ENCODE results near the gene ZDHHC13. TPM values are rescaled to one million over a fixed set of nuclear protein-coding genes. Genes with fewer than 3 reads are reported as not detected.

ZDHHC13 gene
- total RNA-seq, 1 experiment from 2014 or later: 22.4 TPM

- Mint-ChIP-seq H3K36me3 (ENCODE audit: insufficient read depth, unreplicated experiment) (peaks cover 12% of the 10 kb centered on the region), H3K4me1 (ENCODE audit: low read depth, unreplicated experiment) (peaks cover 13% of the 10 kb centered on the region), H3K4me3 (ENCODE audit: low read depth, unreplicated experiment) (no peak overlapping the region), H3K27me3 (ENCODE audit: unreplicated experiment) (no peaks in the 10 kb centered on the region), H3K27ac (ENCODE audit: unreplicated experiment) (no peak overlapping the region), H3K9me3 (ENCODE audit: low read depth, unreplicated experiment) (no peaks in the 10 kb centered on the region)
- CTCF ChIA-PET: no interaction called here
- intact Hi-C loops (cut with micrococcal nuclease; ENCODE audit: unreplicated experiment): loop anchor here (10.0 kb wide), 1 partner anchor 90 kb away; no protein-coding TSS in a partner anchor
- no TSS peak for BruUV-seq (replicated peaks)
- TF ChIP-seq CTCF (IDR thresholded peaks at IDR 0.05; ENCODE audit: unreplicated experiment): no peak
- DNase-seq: no peak
Observed at GRCh38 chr11:19164881-19165280, 47.9 kb downstream of the ZDHHC13 start.

GRCh38 chr11:19168090-19168489 is 51.1 kb downstream of the ZDHHC13 start:
- peaks cover 15% of the 10 kb centered on the region for H3K36me3 Mint-ChIP-seq (ENCODE audit: insufficient read depth, unreplicated experiment)
- BruUV-seq (replicated peaks): no TSS peak
- H3K4me1 Mint-ChIP-seq (ENCODE audit: low read depth, unreplicated experiment): peaks cover under 1% of the 10 kb centered on the region
- intact Hi-C loops (cut with micrococcal nuclease; ENCODE audit: unreplicated experiment): loop anchor here (10.0 kb wide), 1 partner anchor 93 kb away; no protein-coding TSS in a partner anchor
- no peak overlapping the region for H3K27ac Mint-ChIP-seq (ENCODE audit: unreplicated experiment)
- CTCF ChIA-PET: no interaction called here
- no peaks in the 10 kb centered on the region for H3K27me3 Mint-ChIP-seq (ENCODE audit: unreplicated experiment)
- H3K9me3 Mint-ChIP-seq (ENCODE audit: low read depth, unreplicated experiment): no peaks in the 10 kb centered on the region
- H3K4me3 Mint-ChIP-seq (ENCODE audit: low read depth, unreplicated experiment): no peak overlapping the region
- TF ChIP-seq CTCF (IDR thresholded peaks at IDR 0.05; ENCODE audit: unreplicated experiment): no peak
- DNase-seq: no peak

- no peaks in the 10 kb centered on the region for H3K9me3 Mint-ChIP-seq (ENCODE audit: low read depth, unreplicated experiment)
- intact Hi-C loops (cut with micrococcal nuclease; ENCODE audit: unreplicated experiment): no loop called here
- no peak overlapping the region for H3K27ac Mint-ChIP-seq (ENCODE audit: unreplicated experiment)
- no peaks in the 10 kb centered on the region for H3K27me3 Mint-ChIP-seq (ENCODE audit: unreplicated experiment)
- H3K4me3 Mint-ChIP-seq (ENCODE audit: low read depth, unreplicated experiment): no peak overlapping the region
- BruUV-seq (replicated peaks): no TSS peak
- CTCF ChIA-PET: interaction anchor here (0.6 kb wide), 1 partner anchor 20 kb away, joined by 3 read pairs; no protein-coding TSS in a partner anchor
- H3K36me3 Mint-ChIP-seq (ENCODE audit: insufficient read depth, unreplicated experiment): peaks cover 8% of the 10 kb centered on the region
- no peak for DNase-seq
- no peak for TF ChIP-seq CTCF (IDR thresholded peaks at IDR 0.05; ENCODE audit: unreplicated experiment)
- H3K4me1 Mint-ChIP-seq (ENCODE audit: low read depth, unreplicated experiment): no peaks in the 10 kb centered on the region
Observed at GRCh38 chr11:19173004-19173689, 56.2 kb downstream of the ZDHHC13 start.

- BruUV-seq (replicated peaks): no TSS peak
- no peak for DNase-seq
- CTCF ChIA-PET: interaction anchor here (0.5 to 0.6 kb wide), 2 partner anchors 21 to 131 kb away, joined by 3 read pairs; no protein-coding TSS in a partner anchor
Observed at GRCh38 chr11:19173964-19174638, 57.1 kb downstream of the ZDHHC13 start.

More at GRCh38 chr11:19173964-19174638, 57.1 kb downstream of the ZDHHC13 start:
- Mint-ChIP-seq H3K27ac (ENCODE audit: unreplicated experiment) (no peak overlapping the region), H3K36me3 (ENCODE audit: insufficient read depth, unreplicated experiment) (peaks cover 8% of the 10 kb centered on the region), H3K9me3 (ENCODE audit: low read depth, unreplicated experiment) (no peaks in the 10 kb centered on the region), H3K4me3 (ENCODE audit: low read depth, unreplicated experiment) (no peak overlapping the region), H3K27me3 (ENCODE audit: unreplicated experiment) (no peaks in the 10 kb centered on the region), H3K4me1 (ENCODE audit: low read depth, unreplicated experiment) (no peaks in the 10 kb centered on the region)
- intact Hi-C loops (cut with micrococcal nuclease; ENCODE audit: unreplicated experiment): no loop called here
- TF ChIP-seq CTCF (IDR thresholded peaks at IDR 0.05; ENCODE audit: unreplicated experiment): no peak
